Measurements from ENCODE around the gene ZNF879. TPM values are rescaled to one million over a fixed set of nuclear protein-coding genes. Genes with fewer than 3 reads are reported as not detected.

Gene ZNF879
- total and polyA plus RNA-seq, 7 donors, result under 0.01 to 6.3 (median 2.8) TPM

GRCh38 chr5:179051784-179052183, 28.2 kb downstream of the ZNF879 start:
- no peak for DNase-seq
- Histone ChIP-seq H3K9me3 (peaks cover 0 to 14% (median 0%) of the 10 kb centered on the region in 4 donors), H3K27me3 (no peaks in the 10 kb centered on the region), H3K27ac (no peak overlapping the region), H3K4me1 (no peaks in the 10 kb centered on the region), H3K36me3 (no peaks in the 10 kb centered on the region), H3K4me3 (no peak overlapping the region)
- intact Hi-C loops (cut with DNase I), result no loop called here
- WGBS, 2 donors, result 88 to 91% methylated on average over 9 of the region's 9 CpGs
- no peak for TF ChIP-seq POLR2A (IDR thresholded peaks at IDR 0.05)

GRCh38 chr5:179054036-179054785, 30.6 kb downstream of the ZNF879 start:
- Histone ChIP-seq H3K4me1 (no peaks in the 10 kb centered on the region), H3K9me3 (peaks cover 0 to 7% (median 0%) of the 10 kb centered on the region in 4 donors), H3K36me3 (no peaks in the 10 kb centered on the region), H3K27ac (no peak overlapping the region), H3K4me3 (no peak overlapping the region), H3K27me3 (no peaks in the 10 kb centered on the region)
- WGBS, 2 donors, result 91% methylated on average over 15 of the region's 15 CpGs
- no peak for TF ChIP-seq CTCF (IDR thresholded peaks at IDR 0.05)
- TF ChIP-seq POLR2A (IDR thresholded peaks at IDR 0.05), result no peak
- TF ChIP-seq EP300 (IDR thresholded peaks at IDR 0.05), result no peak
- no peak for TF ChIP-seq POLR2AphosphoS5 (IDR thresholded peaks at IDR 0.05)
- DNase-seq, result no peak
- intact Hi-C loops (cut with DNase I), result no loop called here

GRCh38 chr5:179054876-179055275, 31.3 kb downstream of the ZNF879 start:
- H3K4me3 ChIP-seq, result no peak overlapping the region
- peaks cover 0 to 3% (median 0%) of the 10 kb centered on the region in 4 donors for H3K9me3 ChIP-seq
- no peaks in the 10 kb centered on the region for H3K27me3 ChIP-seq
- intact Hi-C loops (cut with DNase I), result no loop called here
- H3K27ac ChIP-seq, result no peak overlapping the region
- WGBS, 2 donors, result 89 to 91% methylated on average over 10 of the region's 10 CpGs
- no peaks in the 10 kb centered on the region for H3K36me3 ChIP-seq
- TF ChIP-seq EP300 (IDR thresholded peaks at IDR 0.05) (no peak), POLR2A (IDR thresholded peaks at IDR 0.05) (no peak), CTCF (IDR thresholded peaks at IDR 0.05) (no peak), POLR2AphosphoS5 (IDR thresholded peaks at IDR 0.05) (no peak)
- H3K4me1 ChIP-seq, result no peaks in the 10 kb centered on the region
- DNase-seq, result no peak

GRCh38 chr5:179055436-179055835, 31.8 kb downstream of the ZNF879 start:
- Histone ChIP-seq H3K4me1 (no peaks in the 10 kb centered on the region), H3K36me3 (no peaks in the 10 kb centered on the region), H3K9me3 (peaks cover 0 to 3% (median 0%) of the 10 kb centered on the region in 4 donors), H3K27ac (no peak overlapping the region), H3K27me3 (no peaks in the 10 kb centered on the region), H3K4me3 (no peak overlapping the region)
- TF ChIP-seq CTCF (IDR thresholded peaks at IDR 0.05), result no peak
- TF ChIP-seq POLR2A (IDR thresholded peaks at IDR 0.05), result no peak
- TF ChIP-seq EP300 (IDR thresholded peaks at IDR 0.05), result no peak
- TF ChIP-seq POLR2AphosphoS5 (IDR thresholded peaks at IDR 0.05), result no peak
- DNase-seq, result no peak
- WGBS, 2 donors, result 53 to 62% methylated on average over 3 of the region's 3 CpGs
- intact Hi-C loops (cut with DNase I), result no loop called here

GRCh38 chr5:179055841-179056240, 32.2 kb downstream of the ZNF879 start:
- Histone ChIP-seq H3K4me1 (peaks cover 0 to 3% (median 1%) of the 10 kb centered on the region in 4 donors), H3K9me3 (peaks cover 0 to under 1% (median 0%) of the 10 kb centered on the region in 4 donors), H3K36me3 (no peaks in the 10 kb centered on the region), H3K4me3 (no peak overlapping the region), H3K27me3 (no peaks in the 10 kb centered on the region), H3K27ac (no peak overlapping the region)
- intact Hi-C loops (cut with DNase I), result no loop called here
- 67 to 76% methylated on average over 9 of the region's 9 CpGs for WGBS, 2 donors
- DNase-seq, result no peak
- TF ChIP-seq CTCF (IDR thresholded peaks at IDR 0.05), result no peak
- no peak for TF ChIP-seq POLR2AphosphoS5 (IDR thresholded peaks at IDR 0.05)
- TF ChIP-seq EP300 (IDR thresholded peaks at IDR 0.05), result no peak
- no peak for TF ChIP-seq POLR2A (IDR thresholded peaks at IDR 0.05)
